Daoy (cell line): ENCODE results near the gene SEPTIN11. TPM values are rescaled to one million over a fixed set of nuclear protein-coding genes. Genes with fewer than 3 reads are reported as not detected.
"Not testable (repeated sequence)": the region's sequence is repeated elsewhere in the genome, so short reads cannot be mapped to it uniquely, and the experiment has no call there.

Source experiments
- DNase-seq: peaks from one replicate; pipeline ENCODE4 v3.0.0-alpha.2; 2015; ENCODE audit warnings: low read depth
- total RNA-seq: library from RNA; depleted of rRNA; stranded (reverse); fragments of >200 nt; shearing (Covaris generic); gene quantifications from 2 replicates; pipeline ENCODE4 v1.2.3, GENCODE V29; 2014

SEPTIN11 gene
- total RNA-seq, 1 experiment from 2014 or later = 34.4 TPM

DNA sequence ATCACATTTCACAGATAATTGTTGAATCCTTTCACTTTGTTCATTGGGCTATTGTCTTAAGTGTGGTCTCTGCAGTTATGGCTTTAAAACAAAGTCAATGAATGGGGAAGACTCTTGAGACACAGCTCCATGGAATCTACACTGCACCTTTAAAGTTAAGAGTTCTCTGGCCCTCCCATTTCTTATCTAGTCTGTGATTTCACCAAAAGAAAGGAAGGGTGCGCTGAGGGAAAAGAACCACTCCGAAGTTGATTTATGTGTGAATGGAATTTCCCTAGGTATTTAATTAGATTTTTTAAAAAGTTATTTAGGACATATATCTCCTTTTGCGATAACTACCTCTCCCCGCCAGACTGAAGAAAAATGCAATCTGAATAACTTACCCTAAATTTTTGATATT lies 2.5 kb downstream of the SEPTIN11 start:
- DNase-seq = no peak

DNA sequence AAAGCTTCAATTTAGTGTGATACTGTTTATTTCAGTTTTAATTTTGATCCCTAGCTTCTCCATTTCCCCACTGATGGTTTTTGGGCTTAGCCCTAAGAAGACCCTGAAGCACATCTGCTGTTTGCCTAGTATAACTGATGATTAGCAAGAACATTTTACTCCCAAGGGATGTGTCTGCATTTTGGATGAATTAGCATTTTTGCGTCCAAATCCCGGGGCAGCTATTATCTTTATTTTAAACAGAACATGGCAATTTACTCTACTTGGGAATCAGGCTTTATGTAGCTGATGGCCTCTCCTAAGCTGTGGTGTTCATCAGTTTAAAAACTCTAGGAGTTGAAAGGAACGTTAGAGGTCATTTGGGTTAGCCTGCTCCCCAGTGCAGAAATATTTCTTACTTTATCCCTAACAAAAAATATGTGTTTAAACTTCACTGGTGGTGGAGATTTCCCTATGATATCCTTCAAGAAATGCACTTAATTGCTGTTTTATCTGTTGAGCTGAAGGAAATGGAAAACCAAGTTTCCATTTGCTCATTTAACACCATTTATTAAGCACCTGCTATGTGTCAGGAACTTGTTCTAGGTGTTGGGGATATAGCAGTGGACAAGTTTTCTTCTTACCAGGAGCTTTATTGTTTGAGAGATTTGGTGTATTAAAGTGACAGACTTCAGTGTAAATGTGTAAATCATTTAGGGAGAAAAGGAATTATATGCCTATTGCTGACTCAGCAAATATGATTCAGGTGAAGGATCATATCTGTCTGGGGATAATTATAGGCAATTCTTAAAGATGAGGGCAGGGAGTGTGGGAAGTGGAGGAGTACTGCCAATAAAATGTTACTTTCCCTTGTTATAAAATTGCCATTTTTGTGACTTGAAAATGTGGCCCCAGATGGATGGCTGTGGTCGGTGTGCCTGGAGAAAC lies 3.4 kb downstream of the SEPTIN11 start:
- DNase-seq = no peak

DNA sequence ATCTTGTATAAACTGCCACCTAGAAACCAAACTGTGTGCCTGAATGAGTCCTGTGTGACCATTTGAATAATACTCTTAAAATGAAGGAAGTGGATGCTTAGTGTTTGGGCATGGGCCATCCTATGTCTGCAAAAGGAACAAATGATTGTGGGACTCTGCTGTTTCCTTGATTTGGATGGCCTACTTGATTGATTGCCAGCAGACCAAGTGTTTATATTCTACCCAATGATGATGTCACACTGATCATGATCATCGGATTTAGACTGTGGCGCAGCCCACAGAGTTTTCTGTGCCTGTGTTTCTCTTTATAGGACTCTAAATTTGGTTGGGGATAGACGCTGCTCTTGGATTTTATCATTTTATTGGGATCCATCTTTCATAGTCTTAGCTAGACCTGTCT lies 4.4 kb downstream of the SEPTIN11 start:
- no peak for DNase-seq

DNA sequence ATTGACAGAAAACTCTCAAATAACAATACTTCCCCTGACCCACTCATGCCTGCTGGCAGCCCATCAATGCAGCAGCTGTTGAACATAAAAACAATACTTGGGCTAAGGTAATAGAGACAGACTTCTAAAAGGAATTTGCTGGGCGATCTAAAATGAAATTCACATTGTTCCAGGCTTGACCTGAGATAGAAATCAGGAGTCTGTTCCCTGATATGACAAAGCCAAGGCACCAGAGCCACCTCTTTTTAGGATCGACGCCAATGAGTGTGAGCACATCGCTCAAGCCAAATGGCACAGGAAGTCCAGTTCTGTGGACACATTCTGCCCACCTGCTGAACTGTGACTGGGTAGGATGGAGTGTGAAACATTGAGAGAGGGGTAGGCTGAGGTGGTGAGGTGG lies 4.9 kb downstream of the SEPTIN11 start:
- no peak for DNase-seq

DNA sequence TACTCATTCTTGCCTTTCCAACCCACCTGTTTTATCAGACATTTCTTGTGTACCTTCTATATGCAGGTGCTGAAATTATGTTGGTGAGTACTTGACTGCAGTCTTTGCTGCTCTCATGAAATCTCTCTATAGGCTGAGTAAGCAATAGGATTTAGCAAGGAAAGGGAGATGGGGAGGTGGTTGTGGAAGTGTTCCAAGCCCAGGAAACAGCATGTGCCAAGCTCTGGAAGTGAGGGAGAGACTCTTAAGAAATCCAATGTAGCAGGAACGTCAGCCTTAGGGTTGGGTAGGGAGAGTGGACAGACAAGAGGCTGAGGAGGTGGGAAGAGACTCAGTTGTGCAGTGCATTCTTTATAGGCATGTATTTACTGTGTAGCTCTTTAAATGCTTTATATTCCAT lies 5.6 kb downstream of the SEPTIN11 start:
- no peak for DNase-seq

DNA sequence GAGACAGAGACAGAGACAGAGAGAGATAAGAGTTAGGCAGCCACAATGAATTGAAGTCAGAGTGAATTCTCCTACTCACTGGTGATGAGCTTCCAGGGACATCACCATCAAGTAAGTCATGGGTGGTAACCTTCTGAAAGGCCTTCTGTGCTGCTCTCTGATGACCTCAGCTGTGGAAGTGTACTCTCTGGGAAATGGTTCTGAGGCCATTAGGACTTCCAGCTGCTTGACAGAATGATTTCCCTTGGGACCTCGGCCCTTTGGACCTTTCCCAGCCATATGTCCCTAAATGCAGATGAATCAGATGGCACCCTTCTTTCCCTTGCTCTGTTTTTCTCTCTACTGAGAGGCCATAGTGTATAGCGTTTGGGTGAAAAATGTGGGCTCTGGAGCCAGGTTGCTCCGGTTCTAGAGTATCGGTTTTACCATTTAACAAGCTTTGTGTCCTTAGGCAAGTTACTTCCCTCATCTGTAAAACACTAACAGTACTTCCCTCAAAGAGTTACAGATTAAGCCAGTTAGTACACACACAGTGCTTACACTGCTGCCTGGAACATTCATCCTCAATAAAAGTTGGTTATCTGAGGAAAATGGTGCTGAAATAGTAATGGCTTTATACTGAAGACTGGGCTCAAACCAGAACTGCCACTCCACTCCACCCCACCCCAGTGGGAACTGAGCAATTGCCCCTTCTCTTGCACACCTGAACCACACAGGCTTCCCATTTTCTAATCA lies 7.6 kb downstream of the SEPTIN11 start:
- DNase-seq = no peak

DNA sequence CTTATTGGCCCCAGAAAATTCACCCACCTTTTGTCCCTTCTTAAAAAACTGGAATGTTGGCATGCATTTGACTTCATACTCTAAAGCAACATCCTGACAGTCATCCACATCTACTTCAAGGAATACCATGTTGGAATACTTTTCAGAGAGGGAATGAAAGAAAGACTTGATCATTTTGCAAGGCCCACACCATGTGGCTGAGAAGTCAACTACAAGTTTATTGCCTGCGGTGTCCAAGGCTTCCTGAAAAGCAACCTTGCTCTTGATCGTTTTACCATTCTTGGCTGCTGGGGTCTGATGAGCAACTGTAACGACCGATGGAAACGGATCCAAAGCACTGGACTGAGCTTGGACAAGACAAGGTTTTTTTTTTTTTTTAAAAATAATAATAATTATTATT lies 9.3 kb downstream of the SEPTIN11 start:
- DNase-seq = no peak

DNA sequence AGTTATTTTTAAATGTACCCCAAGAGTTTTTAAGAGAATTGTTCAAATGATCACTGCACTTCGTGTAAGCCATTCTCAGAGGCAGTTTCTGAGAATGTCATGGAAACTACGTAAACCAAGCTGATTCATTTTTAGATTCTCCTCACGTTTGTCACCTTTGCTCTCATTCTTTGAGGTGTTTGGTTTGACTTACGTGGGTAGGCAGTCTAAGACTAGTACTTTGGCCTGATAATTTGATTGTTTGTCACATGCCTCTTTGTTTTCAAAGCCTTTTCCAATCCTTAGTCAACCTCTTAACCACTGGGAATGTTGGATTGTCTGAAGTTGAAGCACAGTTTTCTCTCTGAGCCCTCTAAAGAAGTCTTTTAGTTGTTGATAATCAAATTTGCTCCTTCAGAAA lies 10.5 kb downstream of the SEPTIN11 start:
- DNase-seq = peak; percentile 17

DNA sequence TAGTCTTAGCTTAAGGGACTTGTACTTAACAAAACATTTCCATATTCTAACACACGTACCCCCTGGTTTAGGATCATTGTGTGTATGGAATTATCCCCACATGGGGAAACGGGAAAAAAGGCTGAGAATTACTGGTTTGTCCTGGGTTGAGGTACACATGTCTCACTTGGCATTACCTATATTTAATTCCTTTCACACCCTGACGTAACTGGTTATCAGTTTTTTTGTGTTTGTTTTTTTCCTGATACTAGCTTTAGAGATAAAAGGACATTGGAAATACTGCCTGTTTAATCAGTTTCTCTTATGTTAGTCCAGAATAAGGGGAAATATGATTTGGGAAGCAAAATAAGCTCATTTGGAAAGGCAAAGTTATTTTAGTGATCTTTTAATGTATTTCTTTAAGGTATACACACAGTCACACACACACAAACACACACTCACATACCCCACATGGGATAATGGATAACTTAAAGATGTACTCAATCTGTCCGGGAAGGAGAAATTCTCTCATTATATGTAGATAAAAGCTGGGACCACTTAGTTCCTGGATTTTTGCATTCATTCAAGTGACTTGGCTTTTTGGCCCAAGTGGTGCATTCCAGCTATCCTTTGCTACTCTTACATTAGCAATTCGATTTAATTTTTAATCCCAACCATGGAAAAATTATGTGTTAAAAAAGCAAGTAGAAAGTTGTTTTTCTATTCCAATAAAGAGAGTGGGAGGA lies 13.0 kb downstream of the SEPTIN11 start:
- no peak for DNase-seq

DNA sequence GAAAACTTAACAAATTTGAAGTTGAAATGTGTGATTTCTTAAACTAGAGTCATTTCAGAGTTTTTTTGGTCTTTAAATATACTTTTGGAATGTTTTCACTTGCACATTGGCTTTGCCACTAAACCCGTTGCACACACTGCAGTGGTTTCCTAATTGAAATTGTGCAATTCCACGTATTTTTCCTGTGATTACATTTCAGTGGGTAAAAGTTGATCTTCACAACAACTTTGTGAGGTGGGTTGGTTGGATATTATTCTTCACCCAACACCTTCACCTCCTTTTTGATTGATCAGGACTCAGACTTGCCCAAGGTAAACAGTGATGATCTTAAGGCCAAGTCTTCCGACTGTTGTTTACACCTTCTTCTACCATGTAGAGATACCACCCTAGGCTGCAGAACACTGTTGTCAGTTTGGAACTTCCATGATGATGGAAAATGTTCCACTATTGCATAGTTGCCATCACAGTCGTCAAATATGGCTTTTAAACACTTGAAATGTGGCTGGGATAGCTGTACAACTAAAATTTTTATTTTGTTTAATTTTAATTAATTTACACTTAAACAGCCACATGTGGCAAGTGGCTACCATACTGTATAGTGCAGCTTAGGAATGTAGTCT lies 13.7 kb downstream of the SEPTIN11 start:
- no peak for DNase-seq

DNA sequence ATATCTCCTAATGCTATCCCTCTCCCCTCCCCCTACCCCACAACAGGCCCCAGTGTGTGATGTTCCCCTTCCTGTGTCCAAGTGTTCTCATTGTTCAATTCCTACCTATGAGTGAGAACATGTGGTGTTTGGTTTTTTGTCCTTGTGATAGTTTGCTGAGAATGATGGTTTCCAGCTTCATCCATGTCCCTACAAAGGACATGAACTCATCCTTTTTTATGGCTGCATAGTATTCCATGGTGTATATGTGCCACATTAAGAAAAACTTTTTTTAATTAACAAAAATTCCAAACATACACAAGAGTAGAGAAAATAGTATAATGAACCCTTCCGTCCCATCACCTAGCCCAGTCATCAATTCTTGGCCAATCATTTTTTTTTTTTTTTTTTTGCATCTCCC lies 14.4 kb downstream of the SEPTIN11 start:
- DNase-seq = not testable (repeated sequence)

DNA sequence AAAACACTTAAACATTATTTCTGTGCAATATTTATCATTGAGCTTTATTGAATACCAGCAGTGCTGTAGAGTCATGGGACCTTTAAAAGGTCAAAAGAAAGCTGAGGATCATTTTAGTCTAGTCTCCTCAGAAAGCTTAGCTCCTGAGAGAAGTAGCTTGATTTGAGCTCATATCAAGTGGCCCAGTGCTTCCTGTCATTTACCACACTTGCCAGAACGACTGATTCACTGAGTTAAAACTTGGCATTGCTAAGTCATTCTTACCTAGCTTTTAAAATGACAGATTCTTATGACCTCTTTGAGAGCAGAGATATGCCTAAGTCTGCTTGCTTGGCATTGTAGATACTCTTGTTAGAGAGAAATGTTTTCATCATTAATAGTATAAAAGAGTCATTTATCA lies 15.2 kb downstream of the SEPTIN11 start:
- DNase-seq = no peak

DNA sequence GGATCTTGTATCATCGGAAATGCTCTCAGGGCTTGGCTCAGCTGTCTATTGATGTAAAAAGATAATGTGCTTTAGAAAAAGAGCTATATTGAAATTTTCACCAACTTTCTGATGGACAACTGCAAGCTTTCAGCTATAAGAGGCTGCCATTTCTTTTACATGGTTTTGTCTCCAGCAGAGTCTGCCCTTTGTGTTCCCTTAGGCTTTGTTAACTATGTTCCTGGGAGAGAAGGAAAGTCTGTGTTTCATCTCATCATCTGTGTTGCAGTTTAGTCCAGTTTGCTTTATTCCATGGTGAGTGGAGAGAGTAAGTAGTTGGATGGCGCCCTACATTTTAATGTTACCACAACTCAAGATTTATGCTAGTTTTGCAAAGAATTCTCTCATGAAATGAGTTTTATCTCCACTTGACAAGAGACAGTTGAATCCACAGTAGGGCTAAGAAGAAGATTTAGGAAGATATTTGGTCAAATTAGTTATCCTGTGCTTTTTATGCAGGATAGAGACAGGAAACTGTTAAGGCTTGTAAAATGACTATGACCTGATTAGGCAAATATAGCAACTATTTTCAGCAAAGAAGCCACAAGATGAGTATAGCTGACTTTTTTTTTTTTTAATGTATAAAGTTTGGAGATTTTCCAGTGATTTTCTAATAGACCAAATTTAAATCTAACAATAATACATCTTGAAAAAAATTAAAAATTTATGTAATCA lies 16.5 kb downstream of the SEPTIN11 start:
- no peak for DNase-seq

DNA sequence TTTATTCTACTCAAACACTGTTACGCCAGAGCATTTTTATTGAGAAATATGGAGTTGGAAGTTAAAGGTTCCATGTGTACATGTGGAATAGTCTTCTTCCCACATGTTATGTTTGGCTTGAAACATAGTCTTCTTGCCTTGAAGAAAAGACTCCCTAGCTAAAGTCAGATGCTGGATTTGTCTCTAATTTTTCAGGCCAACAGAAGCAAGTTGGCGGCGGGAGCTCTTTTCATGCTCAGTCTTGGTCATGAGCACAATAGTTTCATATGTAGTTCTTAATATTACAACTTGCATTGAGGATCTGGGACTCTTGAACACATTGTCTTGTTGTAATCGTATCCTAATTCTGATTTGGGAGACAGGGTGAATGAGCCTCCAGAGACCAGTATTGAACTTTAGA lies 19.4 kb downstream of the SEPTIN11 start:
- no peak for DNase-seq

DNA sequence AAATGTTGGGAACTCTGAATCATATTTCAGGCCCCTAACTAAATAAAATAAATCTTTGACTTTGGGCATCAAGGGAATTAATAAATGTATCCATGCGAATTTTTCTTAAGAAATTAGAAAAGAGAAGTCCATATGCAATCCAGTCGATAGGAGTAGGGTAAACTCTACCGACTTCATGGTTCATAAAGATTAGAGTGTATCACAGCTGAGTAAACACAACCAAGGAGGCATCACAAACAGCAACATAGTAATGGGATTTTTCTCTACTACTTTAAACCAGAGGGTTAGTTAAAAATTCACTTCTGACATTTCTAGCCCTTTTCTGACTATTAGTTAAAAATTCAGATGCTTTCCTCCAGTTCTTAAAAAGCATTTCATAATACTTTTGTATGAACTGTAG lies 19.9 kb downstream of the SEPTIN11 start:
- no peak for DNase-seq

DNA sequence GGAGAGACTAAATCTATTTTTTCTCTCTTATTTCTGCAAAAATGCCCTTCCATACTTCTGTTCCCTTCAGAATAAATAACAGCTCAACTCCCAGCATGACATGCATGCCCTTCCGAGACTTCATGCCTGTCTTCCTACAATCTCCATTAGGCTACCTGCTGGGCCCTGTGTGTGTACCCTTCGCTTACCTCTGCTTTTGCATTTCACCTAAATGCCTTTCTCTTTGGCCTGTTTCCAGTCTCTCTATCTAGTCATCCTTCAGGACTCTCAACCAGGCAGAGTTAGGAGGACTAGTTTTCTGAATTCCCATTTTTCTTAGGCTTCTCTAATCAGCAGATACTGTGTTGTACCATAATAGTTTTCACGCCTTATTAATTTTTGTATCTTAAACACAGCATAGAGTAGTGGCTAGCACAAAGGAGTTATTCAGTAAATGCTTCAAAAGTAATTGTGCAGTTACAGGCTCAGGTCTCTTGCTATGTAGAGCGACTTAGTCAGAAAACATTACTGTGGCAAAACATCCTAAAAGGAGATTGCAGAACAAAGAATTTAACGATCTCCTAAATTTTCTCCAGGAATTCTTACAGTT lies 20.5 kb downstream of the SEPTIN11 start:
- DNase-seq = no peak

DNA sequence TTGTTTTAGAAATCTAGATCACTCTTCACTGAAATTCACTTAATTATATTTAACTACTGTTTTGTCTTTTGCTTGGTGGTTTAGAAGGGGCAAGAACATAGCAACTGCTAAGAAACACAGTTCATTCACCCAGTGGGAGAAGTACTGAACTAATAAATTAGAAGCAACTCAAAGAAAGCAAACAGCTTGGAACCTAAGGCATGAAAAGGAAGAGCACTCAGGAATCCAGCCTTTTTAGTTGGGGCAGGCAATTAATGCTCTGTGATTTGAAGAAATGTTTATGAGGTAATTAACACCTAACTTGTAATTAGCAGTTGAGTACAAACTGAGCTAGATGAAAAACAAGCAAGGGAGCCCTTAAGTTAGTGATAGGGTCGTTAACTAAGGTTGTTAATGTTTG lies 22.8 kb downstream of the SEPTIN11 start:
- DNase-seq = no peak

DNA sequence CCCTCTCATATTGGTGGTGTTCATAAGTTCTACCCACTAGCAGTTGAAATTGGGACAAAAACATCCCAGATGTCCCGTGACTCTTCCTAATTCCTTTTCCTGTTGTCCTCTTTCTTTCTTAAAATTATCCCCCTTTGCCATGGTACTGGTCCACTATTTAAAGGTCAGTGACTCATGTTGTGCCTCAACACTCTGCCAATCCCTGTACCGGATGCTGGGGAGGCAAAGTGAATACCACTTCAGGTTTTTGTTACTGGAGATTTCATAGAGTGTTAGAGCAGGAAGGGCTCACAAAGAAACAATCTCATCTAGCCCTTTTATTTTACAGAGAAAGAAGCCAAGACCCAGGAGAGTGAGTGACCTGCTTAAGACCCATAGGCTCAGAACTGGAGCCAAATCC lies 24.6 kb downstream of the SEPTIN11 start:
- DNase-seq = no peak

DNA sequence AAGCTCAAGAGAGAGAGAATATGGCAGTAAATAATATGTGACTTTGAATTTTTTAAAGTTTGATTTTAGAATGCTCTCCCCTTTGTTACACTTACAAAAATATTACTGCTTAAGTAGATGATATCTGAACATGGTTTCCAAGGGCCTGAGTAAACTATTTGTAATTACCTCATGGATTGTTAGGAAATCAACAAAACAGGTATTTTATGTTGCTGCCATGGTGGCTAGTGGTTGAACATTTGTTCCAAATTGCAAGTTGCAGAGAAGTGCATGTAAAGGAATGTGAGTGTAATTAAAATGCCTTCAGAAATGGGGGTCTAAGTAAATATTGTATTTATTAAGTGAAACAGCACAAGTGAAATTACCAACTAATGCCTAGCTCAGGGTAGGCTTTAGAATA lies 27.6 kb downstream of the SEPTIN11 start:
- DNase-seq = no peak

DNA sequence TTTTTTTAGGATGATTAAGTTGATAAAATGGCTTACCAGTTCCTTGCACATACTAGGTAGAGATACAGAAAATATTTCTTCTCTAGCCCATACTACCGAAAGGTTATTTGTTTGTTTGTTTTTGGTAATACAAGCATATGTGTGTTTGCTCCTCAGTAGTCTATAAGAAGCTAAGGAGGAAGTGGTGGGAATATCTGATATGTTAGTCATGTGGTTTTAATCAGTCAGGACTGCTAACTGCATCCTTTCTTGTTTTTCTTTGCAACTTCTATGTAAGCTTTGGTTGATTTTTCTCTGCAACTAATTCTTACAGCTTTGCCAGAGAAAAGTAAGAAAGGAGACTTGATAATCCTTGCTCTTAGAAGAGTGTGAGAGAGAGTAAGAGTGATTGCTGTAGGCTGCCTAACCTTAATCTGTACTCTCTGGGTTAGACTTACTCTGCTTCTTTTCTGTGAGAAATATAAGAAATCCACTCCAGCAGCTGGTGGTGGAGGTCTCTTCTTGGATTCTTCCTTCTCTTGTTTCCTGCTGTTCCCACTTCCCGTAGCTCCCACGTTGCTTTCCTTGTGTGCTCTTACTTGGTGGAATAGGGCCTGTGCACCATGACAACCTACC lies 28.3 kb downstream of the SEPTIN11 start:
- no peak for DNase-seq

DNA sequence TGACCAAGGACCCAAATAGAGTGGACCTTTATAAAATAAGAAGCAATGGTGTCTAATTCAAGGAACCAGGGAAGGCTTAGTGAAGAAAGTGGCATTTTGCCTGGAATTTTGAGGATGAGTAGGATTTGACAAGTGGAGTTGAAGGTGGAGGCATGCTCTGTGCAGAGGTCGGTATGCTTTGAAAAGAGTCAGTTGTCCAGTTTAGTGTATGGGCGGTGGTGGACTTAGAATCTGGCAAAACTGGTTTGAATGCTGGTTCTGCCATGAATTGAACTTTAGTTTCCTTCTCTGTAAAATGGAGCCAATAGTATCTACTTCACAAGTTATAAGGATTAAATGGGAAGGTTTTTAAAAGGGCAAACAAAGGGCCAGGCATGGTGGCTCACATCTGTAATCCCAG lies 29.7 kb downstream of the SEPTIN11 start:
- no peak for DNase-seq
